NCI-H2196 treated with DMSO at 0.1 percent for 48 hours (cell line): Measurements from ENCODE around the gene KARS1.
"Not testable (repeated sequence)": the region's sequence is repeated elsewhere in the genome, so short reads cannot be mapped to it uniquely, and the experiment has no call there.

ENCODE experiments used
- DNase-seq: peaks from one replicate; lab custom pipeline; 2025; ENCODE audit not compliant: unreplicated experiment; lab: John Stamatoyannopoulos, UW

The KARS1 gene

GRCh38 chr16:75626806-75627205 is 20.7 kb downstream of the KARS1 start:
- no peak for DNase-seq

- DNase-seq: no peak
Observed at GRCh38 chr16:75624921-75625334, 22.5 kb downstream of the KARS1 start.

- DNase-seq: peak; percentile 85
Observed at GRCh38 chr16:75622761-75623605, 24.5 kb downstream of the KARS1 start, which contains the start of gene ADAT1. Gene ADAT1, minus strand, starts transcription at chr16:75623281. Its CDS starts 2,482 bp downstream, at chr16:75620799.

GRCh38 chr16:75621170-75621477 is 26.3 kb downstream of the KARS1 start:
- no peak for DNase-seq

GRCh38 chr16:75620326-75621169 is 26.9 kb downstream of the KARS1 start:
- DNase-seq: no peak

GRCh38 chr16:75618780-75619179 is 28.7 kb downstream of the KARS1 start:
- DNase-seq: no peak

- no peak for DNase-seq
Observed at GRCh38 chr16:75617121-75617520, 30.3 kb downstream of the KARS1 start.

- no peak for DNase-seq
Observed at GRCh38 chr16:75616521-75617010, 30.9 kb downstream of the KARS1 start.

- DNase-seq: no peak
Observed at GRCh38 chr16:75615619-75616018, 31.8 kb downstream of the KARS1 start.

GRCh38 chr16:75614066-75614897 is 33.2 kb downstream of the KARS1 start:
- no peak for DNase-seq

GRCh38 chr16:75606507-75606906 is 41.0 kb downstream of the KARS1 start:
- DNase-seq: no peak

- no peak for DNase-seq
Observed at GRCh38 chr16:75603241-75603640, 44.2 kb downstream of the KARS1 start.

- no peak for DNase-seq
Observed at GRCh38 chr16:75599452-75600277, 47.8 kb downstream of the KARS1 start.

- no peak for DNase-seq
Observed at GRCh38 chr16:75593825-75594820, 53.3 kb downstream of the KARS1 start.

- DNase-seq: no peak
Observed at GRCh38 chr16:75593308-75593707, 54.2 kb downstream of the KARS1 start.

- DNase-seq: not testable (repeated sequence)
Observed at GRCh38 chr16:75591927-75592326, 55.5 kb downstream of the KARS1 start.

- DNase-seq: no peak
Observed at GRCh38 chr16:75590920-75591843, 56.3 kb downstream of the KARS1 start.

- no peak for DNase-seq
Observed at GRCh38 chr16:75589306-75589705, 58.2 kb downstream of the KARS1 start.
